ENCODE measurements around the gene HSPBP1. TPM values are rescaled to one million over a fixed set of nuclear protein-coding genes. Genes with fewer than 3 reads are reported as not detected.

Gene HSPBP1
- total and polyA plus RNA-seq, 2 of the 13 experiments (the other 11 are each of a cell fraction or from before 2014, with no cell fraction given): 22.3 to 33.7 TPM

GRCh38 chr19:55258828-55259539 is 20.9 kb downstream of the HSPBP1 start, which contains the start of gene PPP6R1 (continued):
- TF ChIP-seq, protein P1, sequence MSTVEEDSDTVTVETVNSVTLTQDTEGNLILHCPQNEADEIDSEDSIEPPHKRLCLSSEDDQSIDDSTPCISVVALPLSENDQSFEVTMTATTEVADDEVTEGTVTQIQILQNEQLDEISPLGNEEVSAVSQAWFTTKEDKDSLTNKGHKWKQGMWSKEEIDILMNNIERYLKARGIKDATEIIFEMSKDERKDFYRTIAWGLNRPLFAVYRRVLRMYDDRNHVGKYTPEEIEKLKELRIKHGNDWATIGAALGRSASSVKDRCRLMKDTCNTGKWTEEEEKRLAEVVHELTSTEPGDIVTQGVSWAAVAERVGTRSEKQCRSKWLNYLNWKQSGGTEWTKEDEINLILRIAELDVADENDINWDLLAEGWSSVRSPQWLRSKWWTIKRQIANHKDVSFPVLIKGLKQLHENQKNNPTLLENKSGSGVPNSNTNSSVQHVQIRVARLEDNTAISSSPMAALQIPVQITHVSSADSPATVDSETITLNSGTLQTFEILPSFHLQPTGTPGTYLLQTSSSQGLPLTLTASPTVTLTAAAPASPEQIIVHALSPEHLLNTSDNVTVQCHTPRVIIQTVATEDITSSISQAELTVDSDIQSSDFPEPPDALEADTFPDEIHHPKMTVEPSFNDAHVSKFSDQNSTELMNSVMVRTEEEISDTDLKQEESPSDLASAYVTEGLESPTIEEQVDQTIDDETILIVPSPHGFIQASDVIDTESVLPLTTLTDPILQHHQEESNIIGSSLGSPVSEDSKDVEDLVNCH (CRISPR knock-in tag; IDR thresholded peaks at IDR 0.05): no peak
- TF ChIP-seq MAF1 (CRISPR knock-in tag; IDR thresholded peaks at IDR 0.05; ENCODE audit: borderline replicate concordance) (no peak), ZNF598 (CRISPR knock-in tag; IDR thresholded peaks at IDR 0.05; ENCODE audit: borderline replicate concordance) (no peak), ZNF556 (CRISPR knock-in tag; IDR thresholded peaks at IDR 0.05; ENCODE audit: borderline replicate concordance) (peak; percentile 89; the same call in 1 of the 2 replicates), EHMT2 (IDR thresholded peaks at IDR 0.05; ENCODE audit: borderline replicate concordance, low read depth, low read length) (no peak), ZBTB37 (CRISPR knock-in tag; IDR thresholded peaks at IDR 0.05) (no peak), DNMT3B (CRISPR knock-in tag; conservative IDR thresholded peaks at IDR 0.05) (peak; percentile 68; the same call in 1 of the 2 replicates), ZNF674 (CRISPR knock-in tag; IDR thresholded peaks at IDR 0.05; ENCODE audit: low read depth) (no peak), ZNF264 (CRISPR knock-in tag; IDR thresholded peaks at IDR 0.05) (peak; percentile 89), LCORL (IDR thresholded peaks at IDR 0.05) (no peak), LCORL (CRISPR knock-in tag; IDR thresholded peaks at IDR 0.05) (peak; percentile 87), ZNF431 (CRISPR knock-in tag; IDR thresholded peaks at IDR 0.05; ENCODE audit: borderline replicate concordance, low read depth) (peak; percentile 19; the same call in 1 of the 2 replicates), CAMTA2 (CRISPR knock-in tag; IDR thresholded peaks at IDR 0.05; ENCODE audit: borderline replicate concordance) (0 out of 2 replicates have a peak, but pooled peaks have one; percentile 51)
- TF ChIP-seq, protein P2, sequence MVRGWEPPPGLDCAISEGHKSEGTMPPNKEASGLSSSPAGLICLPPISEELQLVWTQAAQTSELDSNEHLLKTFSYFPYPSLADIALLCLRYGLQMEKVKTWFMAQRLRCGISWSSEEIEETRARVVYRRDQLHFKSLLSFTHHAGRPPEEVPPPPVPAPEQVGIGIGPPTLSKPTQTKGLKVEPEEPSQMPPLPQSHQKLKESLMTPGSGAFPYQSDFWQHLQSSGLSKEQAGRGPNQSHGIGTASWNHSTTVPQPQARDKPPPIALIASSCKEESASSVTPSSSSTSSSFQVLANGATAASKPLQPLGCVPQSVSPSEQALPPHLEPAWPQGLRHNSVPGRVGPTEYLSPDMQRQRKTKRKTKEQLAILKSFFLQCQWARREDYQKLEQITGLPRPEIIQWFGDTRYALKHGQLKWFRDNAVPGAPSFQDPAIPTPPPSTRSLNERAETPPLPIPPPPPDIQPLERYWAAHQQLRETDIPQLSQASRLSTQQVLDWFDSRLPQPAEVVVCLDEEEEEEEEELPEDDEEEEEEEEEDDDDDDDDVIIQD (CRISPR knock-in tag; IDR thresholded peaks at IDR 0.05; ENCODE audit: low read depth): peak; percentile 66; the same call in 1 of the 2 replicates
- TF ChIP-seq, protein P3, sequence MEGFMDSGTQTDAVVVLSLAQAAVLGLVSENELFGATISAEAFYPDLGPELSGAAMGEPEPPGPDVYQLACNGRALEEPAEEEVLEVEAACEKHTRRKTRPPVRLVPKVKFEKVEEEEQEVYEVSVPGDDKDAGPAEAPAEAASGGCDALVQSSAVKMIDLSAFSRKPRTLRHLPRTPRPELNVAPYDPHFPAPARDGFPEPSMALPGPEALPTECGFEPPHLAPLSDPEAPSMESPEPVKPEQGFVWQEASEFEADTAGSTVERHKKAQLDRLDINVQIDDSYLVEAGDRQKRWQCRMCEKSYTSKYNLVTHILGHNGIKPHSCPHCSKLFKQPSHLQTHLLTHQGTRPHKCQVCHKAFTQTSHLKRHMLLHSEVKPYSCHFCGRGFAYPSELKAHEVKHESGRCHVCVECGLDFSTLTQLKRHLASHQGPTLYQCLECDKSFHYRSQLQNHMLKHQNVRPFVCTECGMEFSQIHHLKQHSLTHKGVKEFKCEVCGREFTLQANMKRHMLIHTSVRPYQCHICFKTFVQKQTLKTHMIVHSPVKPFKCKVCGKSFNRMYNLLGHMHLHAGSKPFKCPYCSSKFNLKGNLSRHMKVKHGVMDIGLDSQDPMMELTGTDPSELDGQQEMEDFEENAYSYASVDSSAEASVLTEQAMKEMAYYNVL (CRISPR knock-in tag; IDR thresholded peaks at IDR 0.05; ENCODE audit: borderline replicate concordance): peak; percentile 58; the same call in 1 of the 2 replicates
- TF ChIP-seq, protein P4, sequence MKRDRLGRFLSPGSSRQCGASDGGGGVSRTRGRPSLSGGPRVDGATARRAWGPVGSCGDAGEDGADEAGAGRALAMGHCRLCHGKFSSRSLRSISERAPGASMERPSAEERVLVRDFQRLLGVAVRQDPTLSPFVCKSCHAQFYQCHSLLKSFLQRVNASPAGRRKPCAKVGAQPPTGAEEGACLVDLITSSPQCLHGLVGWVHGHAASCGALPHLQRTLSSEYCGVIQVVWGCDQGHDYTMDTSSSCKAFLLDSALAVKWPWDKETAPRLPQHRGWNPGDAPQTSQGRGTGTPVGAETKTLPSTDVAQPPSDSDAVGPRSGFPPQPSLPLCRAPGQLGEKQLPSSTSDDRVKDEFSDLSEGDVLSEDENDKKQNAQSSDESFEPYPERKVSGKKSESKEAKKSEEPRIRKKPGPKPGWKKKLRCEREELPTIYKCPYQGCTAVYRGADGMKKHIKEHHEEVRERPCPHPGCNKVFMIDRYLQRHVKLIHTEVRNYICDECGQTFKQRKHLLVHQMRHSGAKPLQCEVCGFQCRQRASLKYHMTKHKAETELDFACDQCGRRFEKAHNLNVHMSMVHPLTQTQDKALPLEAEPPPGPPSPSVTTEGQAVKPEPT (CRISPR knock-in tag; IDR thresholded peaks at IDR 0.05; ENCODE audit: low read depth): no peak; the same call in 1 of the 2 replicates
- TF ChIP-seq, protein P5, sequence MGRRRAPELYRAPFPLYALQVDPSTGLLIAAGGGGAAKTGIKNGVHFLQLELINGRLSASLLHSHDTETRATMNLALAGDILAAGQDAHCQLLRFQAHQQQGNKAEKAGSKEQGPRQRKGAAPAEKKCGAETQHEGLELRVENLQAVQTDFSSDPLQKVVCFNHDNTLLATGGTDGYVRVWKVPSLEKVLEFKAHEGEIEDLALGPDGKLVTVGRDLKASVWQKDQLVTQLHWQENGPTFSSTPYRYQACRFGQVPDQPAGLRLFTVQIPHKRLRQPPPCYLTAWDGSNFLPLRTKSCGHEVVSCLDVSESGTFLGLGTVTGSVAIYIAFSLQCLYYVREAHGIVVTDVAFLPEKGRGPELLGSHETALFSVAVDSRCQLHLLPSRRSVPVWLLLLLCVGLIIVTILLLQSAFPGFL (CRISPR knock-in tag; IDR thresholded peaks at IDR 0.05): no peak

Measured in HepG2 (cell line).